HG02970 (cell line): ENCODE results near the gene LYPD4.
"Not testable (repeated sequence)": the region's sequence is repeated elsewhere in the genome, so short reads cannot be mapped to it uniquely, and the experiment has no call there.

Experiments
- ATAC-seq: cut with Tn5 transposase; IDR thresholded peaks from one replicate; pipeline ENCODE4 v1.9.1; 2021; ENCODE audit warnings: mild to moderate bottlenecking, moderate library complexity, moderate number of reproducible peaks; ENCODE audit not compliant: unreplicated experiment, low FRiP score

The LYPD4 gene

DNA sequence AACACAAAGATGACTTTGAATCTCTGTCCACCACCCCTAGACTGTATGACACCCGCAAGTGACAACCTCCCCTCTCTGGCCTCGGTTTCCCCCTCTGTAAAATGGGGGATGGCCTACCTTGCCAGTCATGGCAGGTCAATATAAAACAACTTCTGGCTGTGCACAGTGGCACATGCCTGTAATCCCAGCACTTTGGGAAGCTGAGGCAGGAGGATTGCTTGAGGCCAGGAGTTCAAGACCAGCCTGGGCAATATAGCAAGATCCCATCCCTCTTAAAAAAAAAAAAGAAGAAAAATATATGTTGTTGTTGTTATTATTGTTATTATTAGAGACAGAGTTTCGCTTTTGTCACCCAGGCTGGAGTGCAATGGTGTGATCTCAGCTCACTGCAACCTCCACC lies 31.5 kb upstream of the LYPD4 start:
- ATAC-seq, result not testable (repeated sequence)

DNA sequence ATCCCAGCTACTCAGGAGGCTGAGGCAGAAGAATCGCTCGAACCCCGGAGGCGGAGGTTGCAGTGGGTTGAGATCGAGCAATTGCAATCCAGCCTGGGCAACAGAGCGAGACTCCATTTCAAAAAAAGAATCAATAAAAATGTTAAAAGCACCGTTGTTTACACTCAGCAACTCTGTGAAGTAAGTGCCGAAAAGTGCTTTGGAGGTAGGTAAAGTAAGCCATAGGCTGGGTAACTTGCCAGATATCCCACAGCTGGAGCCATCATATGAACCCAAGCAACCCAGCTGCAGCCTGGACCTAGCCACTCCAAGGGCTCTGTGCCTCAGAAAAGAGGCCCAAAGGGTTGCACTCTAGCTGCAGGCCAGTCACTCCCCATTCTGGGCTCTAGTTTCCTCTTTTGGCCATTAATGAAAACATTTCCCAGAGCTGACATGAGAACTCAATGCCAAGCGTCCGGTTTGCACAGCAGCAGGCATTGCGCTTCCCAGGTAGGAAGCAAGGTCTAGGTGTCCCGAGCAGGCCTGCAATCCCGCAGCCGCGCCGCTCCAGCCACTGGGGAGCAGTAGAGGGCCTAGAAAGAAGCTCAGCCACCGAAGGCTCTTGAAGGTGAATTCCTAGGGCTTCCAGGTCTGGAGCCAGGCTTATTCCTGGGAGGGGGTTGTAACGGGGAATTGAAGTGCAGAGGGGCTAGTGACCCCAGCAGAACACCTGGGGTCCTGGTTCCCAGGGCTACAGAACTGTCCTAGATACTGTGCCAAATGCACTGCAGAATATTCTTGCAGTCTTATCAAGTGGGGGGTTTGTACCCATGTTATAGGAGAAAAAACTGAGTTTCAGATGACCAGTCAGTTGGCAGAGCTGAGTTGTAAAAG lies 28.5 kb upstream of the LYPD4 start:
- no peak for ATAC-seq

GRCh38 chr19:41872384-41872774 lies 27.9 kb upstream of the LYPD4 start:
- no peak for ATAC-seq

DNA sequence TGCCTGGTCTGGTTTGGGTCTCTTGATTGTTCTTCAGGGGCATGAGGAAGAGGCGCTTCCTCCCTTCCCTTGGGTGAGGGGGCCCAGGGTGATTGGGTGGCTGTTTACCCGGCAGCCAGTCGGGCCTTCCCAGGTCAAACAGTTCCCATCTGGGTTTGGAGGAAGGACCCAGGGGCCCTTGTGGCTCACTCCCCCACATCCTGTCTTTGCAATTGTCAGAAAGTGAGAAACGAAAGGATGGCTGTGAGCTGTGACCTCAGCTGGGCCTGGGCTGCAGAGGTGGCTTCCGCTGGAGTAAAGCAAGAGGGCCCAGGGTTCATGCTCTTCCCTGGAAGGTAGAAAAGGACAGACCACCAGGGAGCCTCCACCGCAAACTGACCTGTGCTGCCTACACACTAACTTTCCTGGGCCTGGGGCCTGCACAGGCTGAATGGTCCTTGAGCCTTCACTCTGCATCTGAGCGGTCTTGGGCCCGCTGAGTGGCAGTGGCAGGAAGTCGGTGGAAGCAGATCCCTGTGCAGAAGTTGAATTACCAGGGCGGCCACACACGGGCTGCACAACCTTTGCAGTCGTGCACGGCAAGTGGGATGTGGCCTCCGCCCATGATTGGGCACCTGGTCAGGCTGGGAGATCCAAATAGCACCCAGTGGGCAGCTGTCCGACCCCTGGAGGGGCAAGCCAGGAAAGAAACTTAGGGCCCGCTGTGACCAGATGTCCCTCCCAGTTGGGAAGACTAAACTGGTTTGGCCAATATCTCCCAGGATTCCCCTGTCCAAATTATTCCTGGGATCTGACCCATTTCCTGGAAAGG lies 27.3 kb upstream of the LYPD4 start:
- peak; percentile 39 for ATAC-seq

DNA sequence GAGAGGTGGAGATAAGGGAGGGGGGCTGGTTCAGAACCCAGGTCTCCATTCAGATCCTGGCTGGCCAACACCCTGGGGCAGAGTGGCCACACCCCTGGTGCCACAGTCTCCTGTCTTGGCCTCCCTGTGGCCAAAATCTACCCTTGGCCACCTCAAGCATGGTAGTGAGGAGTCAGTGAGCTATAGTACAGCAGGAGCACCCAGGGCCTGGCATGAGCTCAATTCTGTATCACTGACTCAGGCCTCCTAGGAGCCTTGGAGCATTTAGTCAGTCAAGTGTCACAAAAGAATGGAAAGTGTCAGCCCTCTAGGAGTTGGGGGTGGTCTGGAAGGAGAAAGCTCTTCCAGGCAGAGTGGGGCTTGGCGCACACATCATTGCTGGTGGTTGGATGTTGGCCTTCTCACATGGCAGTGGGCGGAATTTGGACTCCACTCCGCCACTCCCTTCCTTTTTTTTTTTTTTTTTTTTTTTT lies 26.0 kb upstream of the LYPD4 start:
- no peak for ATAC-seq

- ATAC-seq, result no peak
Observed at GRCh38 chr19:41869374-41869955, 25.0 kb upstream of the LYPD4 start.

- ATAC-seq, result no peak
Observed at GRCh38 chr19:41868989-41869300, 24.5 kb upstream of the LYPD4 start.

- no peak for ATAC-seq
Observed at GRCh38 chr19:41868120-41868988, 23.9 kb upstream of the LYPD4 start.

- no peak for ATAC-seq
Observed at GRCh38 chr19:41866284-41866683, 21.8 kb upstream of the LYPD4 start.

- no peak for ATAC-seq
Observed at GRCh38 chr19:41864374-41864773, 19.9 kb upstream of the LYPD4 start.

GRCh38 chr19:41863209-41863931 lies 18.9 kb upstream of the LYPD4 start:
- no peak for ATAC-seq

DNA sequence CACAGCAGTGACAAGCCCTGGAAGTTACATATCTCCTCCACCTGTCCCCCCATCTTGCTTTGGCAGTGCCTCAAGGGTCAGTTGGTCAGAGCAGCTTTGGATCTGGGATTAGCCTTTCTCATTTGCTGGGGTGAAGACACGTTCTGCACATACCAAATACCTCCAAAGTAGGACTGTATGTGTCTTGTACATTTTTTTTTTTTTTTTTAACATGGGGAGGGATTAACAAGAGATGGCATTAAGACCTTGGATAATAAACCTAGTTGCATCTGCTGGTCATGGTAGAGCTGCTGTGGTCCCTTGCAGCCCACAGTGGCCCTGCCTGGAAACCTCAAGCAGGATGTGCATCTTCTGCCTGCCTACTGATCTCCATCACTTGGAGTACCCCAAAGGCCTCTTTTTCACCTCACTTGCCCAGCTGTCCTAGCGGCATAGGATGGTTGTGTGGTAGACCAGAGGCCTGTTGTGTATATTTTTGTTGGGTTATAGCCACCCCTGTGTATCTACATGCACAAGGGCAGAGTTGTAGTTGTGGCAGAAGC lies 18.0 kb upstream of the LYPD4 start:
- no peak for ATAC-seq

DNA sequence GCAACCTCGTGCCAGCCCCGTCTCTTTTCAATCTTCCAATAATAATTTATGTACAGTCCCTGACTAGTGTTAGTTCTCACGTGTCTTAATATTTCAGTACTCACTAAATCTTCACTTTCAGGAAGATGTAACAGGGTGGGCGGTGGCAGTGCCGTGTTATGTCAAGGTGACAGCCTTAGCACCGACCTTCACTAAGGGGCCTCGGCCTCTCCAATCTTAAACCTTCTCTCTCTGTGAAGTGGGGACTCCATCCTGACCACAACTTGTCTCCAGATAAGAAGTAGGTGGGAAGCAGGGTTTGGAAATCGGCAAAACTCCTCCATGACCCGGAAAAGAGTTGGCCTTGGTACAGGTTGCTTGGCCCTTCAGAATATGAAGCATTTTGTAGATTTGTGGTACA lies 17.4 kb upstream of the LYPD4 start:
- no peak for ATAC-seq

GRCh38 chr19:41861116-41861768 lies 16.8 kb upstream of the LYPD4 start:
- no peak for ATAC-seq

DNA sequence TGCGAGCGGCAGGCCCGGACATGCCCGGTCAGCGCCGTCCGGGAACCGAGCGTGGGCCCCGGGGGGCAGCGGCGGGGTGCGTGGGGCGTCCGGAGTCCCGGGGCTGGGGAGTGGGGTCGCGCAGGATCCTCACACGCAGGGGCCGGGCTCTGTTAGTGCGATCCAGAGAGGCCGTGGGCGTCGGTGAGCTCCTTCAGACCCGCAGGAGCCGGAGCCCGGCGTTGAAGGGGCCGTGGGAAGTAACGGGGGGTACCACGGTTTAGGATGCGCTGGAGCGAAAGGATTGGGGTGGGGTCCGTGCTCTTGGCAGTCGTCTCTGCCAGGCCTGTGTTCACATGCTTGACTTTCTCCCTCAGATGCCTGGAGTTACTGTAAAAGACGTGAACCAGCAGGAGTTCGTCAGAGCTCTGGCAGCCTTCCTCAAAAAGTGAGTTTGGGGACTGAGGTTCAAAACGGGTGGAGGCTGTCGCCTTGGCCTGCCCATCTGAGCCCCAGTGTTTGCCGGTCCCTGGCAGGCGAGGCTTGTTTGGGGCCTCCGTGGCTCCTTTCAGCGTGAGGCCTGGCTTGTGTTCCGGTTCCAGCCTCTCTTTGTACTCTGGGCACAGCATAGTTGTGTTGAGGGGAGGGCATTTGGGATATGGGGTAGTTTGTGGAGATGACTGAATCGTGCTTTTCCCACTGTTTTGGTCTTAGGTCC lies 16.1 kb upstream of the LYPD4 start:
- no peak for ATAC-seq

DNA sequence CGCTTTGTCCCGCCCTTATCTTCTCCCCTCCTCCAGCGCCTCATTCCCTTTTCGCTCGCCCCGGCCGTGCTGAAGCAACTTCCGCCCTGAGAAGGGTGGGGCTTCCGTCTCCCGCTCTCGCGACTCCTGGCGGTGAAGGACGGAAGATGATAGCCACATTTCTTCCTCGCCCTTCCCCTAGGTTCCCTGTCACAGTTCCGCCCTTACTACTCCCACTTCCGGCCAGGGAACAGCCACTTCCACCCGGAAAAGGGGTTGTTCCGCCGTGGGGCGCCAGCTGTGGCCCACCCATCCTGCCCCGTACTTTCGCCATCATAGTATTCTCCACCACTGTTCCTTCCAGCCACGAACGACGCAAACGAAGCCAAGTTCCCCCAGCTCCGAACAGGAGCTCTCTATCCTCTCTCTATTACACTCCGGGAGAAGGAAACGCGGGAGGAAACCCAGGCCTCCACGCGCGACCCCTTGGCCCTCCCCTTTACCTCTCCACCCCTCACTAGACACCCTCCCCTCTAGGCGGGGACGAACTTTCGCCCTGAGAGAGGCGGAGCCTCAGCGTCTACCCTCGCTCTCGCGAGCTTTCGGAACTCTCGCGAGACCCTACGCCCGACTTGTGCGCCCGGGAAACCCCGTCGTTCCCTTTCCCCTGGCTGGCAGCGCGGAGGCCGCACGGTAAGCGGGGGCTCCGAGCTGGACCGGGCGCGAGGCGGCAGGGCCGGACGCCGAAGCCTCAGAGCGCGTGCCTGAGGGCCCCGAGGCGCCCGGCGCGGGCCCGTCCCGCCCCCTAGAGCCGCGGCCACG lies 15.3 kb upstream of the LYPD4 start, which contains the start of gene RPS19:
Gene RPS19 (plus strand): TSS at position 638 of the 801 bp plus-strand sequence. CDS start 520 bp downstream, outside the sequence.
- peak; percentile 83 for ATAC-seq

DNA sequence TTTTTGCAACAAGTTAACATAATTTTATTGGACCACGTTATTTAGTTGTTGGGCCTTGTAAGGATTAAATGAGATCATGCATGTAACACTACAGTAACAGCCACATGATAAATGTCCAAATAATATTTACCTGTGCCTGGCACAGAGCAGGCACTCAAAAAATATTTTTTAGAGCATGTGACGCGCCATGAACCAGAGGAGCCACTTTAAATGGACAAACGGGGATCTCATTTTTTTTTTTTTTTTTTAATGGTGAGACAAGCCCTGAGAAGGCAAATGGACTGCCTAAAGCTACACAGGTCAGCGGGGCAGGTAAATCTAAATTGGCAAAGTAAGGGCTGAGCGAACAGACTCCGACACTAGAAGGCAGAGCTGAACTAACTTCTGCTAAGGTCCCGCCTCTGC lies 14.7 kb upstream of the LYPD4 start:
- ATAC-seq, result no peak
